H1 (cell line): ENCODE data around the gene DBR1. TPM values are rescaled to one million over a fixed set of nuclear protein-coding genes. Genes with fewer than 3 reads are reported as not detected.
"Not testable (repeated sequence)": the region's sequence is repeated elsewhere in the genome, so short reads cannot be mapped to it uniquely, and the experiment has no call there.

Experiments used
- CTCF ChIA-PET: fragments of 300-600 bp; sonication (Branson Sonifier 250); formaldehyde crosslinking; loops from one replicate; lab custom pipeline; 2021; ENCODE audit not compliant: partially characterized antibody; lab: Charles Lee
- POLR2A ChIA-PET: fragments of 300-600 bp; sonication (Branson Sonifier 250); formaldehyde crosslinking; loops from one replicate; lab custom pipeline; 2021; ENCODE audit warnings: inconsistent platforms; ENCODE audit not compliant: partially characterized antibody; lab: Charles Lee
- DNase-seq, 2 experiments: peaks; one replicate each; pipeline versions ENCODE4 v3.0.0 to v3.0.0-alpha.2; 2010 to 2022; ENCODE audit warnings: low spot score in 2 of 2, low read depth in 1 of 2, mixed read lengths in 1 of 2
- FAIRE-seq: peaks from 2 replicates; lab custom pipeline; 2011; peaks lifted over from hg19 to GRCh38; lab: Jason Lieb, UNC
- H2AFZ ChIP-seq: 2 replicates; pipeline ENCODE4 v1.8.1; 2012; ENCODE audit warnings: low read length, inconsistent platforms
- H2AK5ac ChIP-seq: 2 replicates; pipeline ENCODE4 v1.6.1; 2013; ENCODE audit warnings: low read depth, low read length
- H2BK120ac ChIP-seq: replicated peaks from 2 replicates; pipeline ENCODE3; 2013; ENCODE audit warnings: low read depth, low read length, inconsistent platforms
- H2BK12ac ChIP-seq: 2 replicates; pipeline ENCODE4 v1.6.1; 2013; ENCODE audit warnings: low read depth, low read length
- H2BK15ac ChIP-seq: 2 replicates; pipeline ENCODE4 v1.6.1; 2013; ENCODE audit warnings: low read length
- H2BK20ac ChIP-seq: 2 replicates; pipeline ENCODE4 v1.6.1; 2013; ENCODE audit warnings: low read length
- H2BK5ac ChIP-seq: 2 replicates; pipeline ENCODE4 v1.6.1; 2013; ENCODE audit warnings: low read depth, low read length
- H3K14ac ChIP-seq: 2 replicates; pipeline ENCODE4 v1.6.1; 2013; ENCODE audit warnings: inconsistent platforms; ENCODE audit not compliant: insufficient read length
- H3K18ac ChIP-seq: 2 replicates; pipeline ENCODE4 v1.6.1; 2013; ENCODE audit warnings: low read length; ENCODE audit errors: extremely low read depth
- H3K23ac ChIP-seq: 2 replicates; pipeline ENCODE4 v1.6.1; 2013; ENCODE audit warnings: inconsistent platforms; ENCODE audit not compliant: insufficient read length
- H3K23me2 ChIP-seq: 2 replicates; pipeline ENCODE4 v1.6.1; 2013; ENCODE audit warnings: low read depth, low read length
- H3K27ac ChIP-seq: 2 replicates; pipeline ENCODE4 v1.6.1; 2011; ENCODE audit warnings: low read depth, low read length, inconsistent platforms
- H3K27me3 ChIP-seq, 4 experiments: replicated peaks in 1 of 4; 1 replicate in 1 of 4; 2 replicates in 3 of 4; pipeline versions ENCODE4 v1.6.1 to v1.8.1; 2011 to 2013; ENCODE audit warnings: low read length in 3 of 4, mild to moderate bottlenecking in 3 of 4, inconsistent platforms in 2 of 4, mixed read lengths in 2 of 4, moderate library complexity in 1 of 4; ENCODE audit not compliant: control insufficient read depth in 3 of 4, insufficient read depth in 3 of 4; ENCODE audit errors: extremely low read depth in 1 of 4
- H3K36me3 ChIP-seq, 4 experiments: 2 replicates each; pipeline versions ENCODE4 v1.6.1 to v1.8.1; 2011 to 2013; ENCODE audit warnings: mild to moderate bottlenecking in 4 of 4, low read length in 3 of 4, moderate library complexity in 2 of 4, control low read depth in 1 of 4, inconsistent platforms in 1 of 4; ENCODE audit not compliant: insufficient read depth in 4 of 4, control insufficient read depth in 2 of 4
- H3K4ac ChIP-seq: replicated peaks from 2 replicates; pipeline ENCODE3; 2013; ENCODE audit warnings: low read length, low read depth, mixed read lengths, inconsistent platforms; ENCODE audit not compliant: insufficient read length
- H3K4me1 ChIP-seq, 4 experiments: replicated peaks in 1 of 4; 1 replicate in 1 of 4; 2 replicates in 3 of 4; pipeline versions ENCODE4 v1.6.1 to v1.8.1; 2011 to 2013; ENCODE audit warnings: low read length in 3 of 4, inconsistent platforms in 2 of 4, mixed read lengths in 1 of 4; ENCODE audit not compliant: insufficient read depth in 4 of 4, control insufficient read depth in 3 of 4
- H3K4me2 ChIP-seq, 2 experiments: 2 replicates each; pipeline versions ENCODE4 v1.6.1 to v1.8.1; 2011 to 2013; ENCODE audit warnings: low read depth in 2 of 2, low read length in 2 of 2, control low read depth in 1 of 2, inconsistent platforms in 1 of 2, mild to moderate bottlenecking in 1 of 2; ENCODE audit not compliant: insufficient read depth in 1 of 2
- H3K4me3 ChIP-seq, 4 experiments: fragments of 200-600, 300-600 bp in 1 of 4; sonication (generic), shearing (Covaris generic), sonication (Bioruptor Twin) in 1 of 4; 2 replicates each; pipeline versions ENCODE4 v1.5.1 to v1.8.1; 2011 to 2016; ENCODE audit warnings: low read length in 4 of 4, low read depth in 3 of 4, control low read depth in 2 of 4, inconsistent platforms in 2 of 4, mild to moderate bottlenecking in 2 of 4, mixed read lengths in 1 of 4, moderate library complexity in 1 of 4; ENCODE audit not compliant: insufficient read depth in 2 of 4; ENCODE audit errors: extremely low read depth in 1 of 4
- H3K56ac ChIP-seq: replicated peaks from 2 replicates; pipeline ENCODE3; 2013; ENCODE audit warnings: low read depth, mild to moderate bottlenecking, mixed read lengths, low read length, inconsistent platforms; ENCODE audit not compliant: insufficient read length
- H3K79me1 ChIP-seq: 2 replicates; pipeline ENCODE4 v1.6.1; 2013; ENCODE audit warnings: low read depth, low read length, control low read depth
- H3K79me2 ChIP-seq, 2 experiments: 2 replicates each; pipeline versions ENCODE4 v1.6.1 to v1.8.1; 2012 to 2013; ENCODE audit warnings: low read length in 2 of 2, mild to moderate bottlenecking in 2 of 2, inconsistent platforms in 1 of 2; ENCODE audit not compliant: insufficient read depth in 2 of 2, control insufficient read depth in 1 of 2
- H3K9ac ChIP-seq, 4 experiments: replicated peaks in 1 of 4; 1 replicate in 1 of 4; 2 replicates in 3 of 4; pipeline versions ENCODE4 v1.6.1 to v1.8.1; 2011 to 2013; ENCODE audit warnings: low read depth in 3 of 4, low read length in 3 of 4, control low read depth in 2 of 4, mild to moderate bottlenecking in 2 of 4, moderate library complexity in 2 of 4, inconsistent platforms in 1 of 4; ENCODE audit errors: extremely low read depth in 1 of 4
- H3K9me3 ChIP-seq, 2 experiments: 2 replicates each; pipeline versions ENCODE4 v1.6.1 to v1.8.1; 2012 to 2013; ENCODE audit warnings: mild to moderate bottlenecking in 2 of 2, moderate library complexity in 2 of 2, control low read depth in 1 of 2, inconsistent platforms in 1 of 2, low read depth in 1 of 2, low read length in 1 of 2, mixed read lengths in 1 of 2; ENCODE audit not compliant: insufficient read depth in 2 of 2
- H4K20me1 ChIP-seq, 2 experiments: replicated peaks in 1 of 2; 2 replicates each; pipeline versions ENCODE3 to v1.8.1; 2011 to 2013; ENCODE audit warnings: inconsistent platforms in 2 of 2, low read length in 2 of 2, mild to moderate bottlenecking in 1 of 2; ENCODE audit not compliant: insufficient read depth in 2 of 2, control insufficient read depth in 1 of 2
- H4K5ac ChIP-seq: 2 replicates; pipeline ENCODE4 v1.6.1; 2013; ENCODE audit warnings: low read length, low read depth, mixed read lengths, inconsistent platforms; ENCODE audit not compliant: insufficient read length
- H4K8ac ChIP-seq: 2 replicates; pipeline ENCODE4 v1.8.0; 2013; ENCODE audit warnings: mild to moderate bottlenecking, moderate library complexity, low read length, inconsistent platforms; ENCODE audit not compliant: insufficient read depth; ENCODE audit errors: extremely low read depth
- H4K91ac ChIP-seq: replicated peaks from 2 replicates; pipeline ENCODE3; 2013; ENCODE audit warnings: low read length, mixed read lengths, inconsistent platforms; ENCODE audit not compliant: insufficient read length
- WGBS, 2 experiments: shearing (Covaris generic) in 1 of 2; methylation state at CpG; one replicate each; pipeline versions ENCODE4 v1.1.6 to v1.1.7; 2013 to 2015; ENCODE audit warnings: low lambda C conversion rate in 2 of 2, mixed read lengths in 2 of 2, inconsistent platforms in 1 of 2, low coverage in 1 of 2, missing lambda C conversion rate in 1 of 2; ENCODE audit not compliant: insufficient replicate concordance in 2 of 2, insufficient coverage in 1 of 2, insufficient read length in 1 of 2; ENCODE audit errors: extremely low coverage in 1 of 2, missing lambda C conversion rate in 1 of 2; 5-methylcytosine and 5-hydroxymethylcytosine counted together
- polyA plus RNA-seq, 7 experiments: library from polyadenylated mRNA; depleted of rRNA in 3 of 7; stranded (reverse) in 5 of 7; unstranded in 2 of 7; fragments of >200 nt in 5 of 7; fragments of 200-250 nt in 2 of 7; gene quantifications; 1 replicate in 5 of 7; 2 replicates in 1 of 7; 4 replicates in 1 of 7; pipeline versions ENCODE4 v1.2.1 to v1.2.3, GENCODE V29; 2011 to 2013; ENCODE audit warnings: missing spikeins in 2 of 7, mixed read lengths in 2 of 7
- total RNA-seq: library from RNA; stranded (reverse); fragmentation: NEBNext Ultra II Directional; extraction: Animal tissue kit (Norgen Biotek cat#: 25700); gene quantifications from 2 replicates; pipeline ENCODE4 v1.2.1, GENCODE V29; 2021

The DBR1 gene
- total and polyA plus RNA-seq, 2 of the 8 experiments (the other 6 are each of a cell fraction or from before 2014, with no cell fraction given), result 10.1 to 18.3 TPM

GRCh38 chr3:138142181-138142580 is 32.5 kb downstream of the DBR1 start:
- POLR2A ChIA-PET, result not testable (repeated sequence)

More at GRCh38 chr3:138142181-138142580, 32.5 kb downstream of the DBR1 start:
- DNase-seq, H3K56ac ChIP-seq, H4K8ac ChIP-seq, H4K91ac ChIP-seq, H3K79me1 ChIP-seq, H3K27me3 ChIP-seq, H3K14ac ChIP-seq, H3K9ac ChIP-seq, H2BK15ac ChIP-seq, H2BK5ac ChIP-seq, H4K5ac ChIP-seq, H3K18ac ChIP-seq, H4K20me1 ChIP-seq, H2BK12ac ChIP-seq, H2AK5ac ChIP-seq, H3K9me3 ChIP-seq, FAIRE-seq, H3K36me3 ChIP-seq, H3K23me2 ChIP-seq, H3K79me2 ChIP-seq, H3K4me1 ChIP-seq, CTCF ChIA-PET, H3K23ac ChIP-seq, H2AFZ ChIP-seq, H3K4me3 ChIP-seq, H3K27ac ChIP-seq, H2BK20ac ChIP-seq, H3K4ac ChIP-seq, H3K4me2 ChIP-seq, H2BK120ac ChIP-seq: not testable (repeated sequence)
- 86% methylated on average over 3 of the region's 3 CpGs; no CpG with 5 or more reads in 1 of the 2 experiments for WGBS, 2 experiments
